DND-41 (cell line): ENCODE data around the gene RGS12.

Experiments
- CTCF ChIP-seq: IDR thresholded peaks from 2 replicates; pipeline ENCODE4 v1.5.1; 2012; ENCODE audit warnings: borderline replicate concordance, low read length, moderate library complexity, mild to moderate bottlenecking; ENCODE audit not compliant: poor library complexity, severe bottlenecking; ENCODE audit errors: extremely low read depth
- EZH2 ChIP-seq: IDR thresholded peaks from 3 replicates; pipeline ENCODE4 v1.6.1; 2012; ENCODE audit warnings: borderline replicate concordance, low read depth, mild to moderate bottlenecking, moderate library complexity, low read length, inconsistent platforms; ENCODE audit not compliant: severe bottlenecking

GRCh38 chr4:3313556-3314228, 20.9 kb downstream of the RGS12 start:
- TF ChIP-seq CTCF (no peak), EZH2 (no peak)
